Endothelial cell of umbilical vein (primary cell): ENCODE measurements around the gene GPATCH11.

ENCODE experiments used
- JUN ChIP-seq: IDR thresholded peaks from 2 replicates; pipeline ENCODE4 v1.6.1; 2011; ENCODE audit warnings: borderline replicate concordance, low read depth; ENCODE audit not compliant: insufficient read length, insufficient read depth
- TF ChIP-seq, protein P1 (sequence below), 2 donors: IDR thresholded peaks; 1 replicate in 1 of 2; 2 replicates in 1 of 2; pipeline ENCODE4 v1.5.1; 2011; ENCODE audit warnings: low read length in 2 of 2, mild to moderate bottlenecking in 2 of 2, moderate library complexity in 2 of 2, control low read depth in 1 of 2, inconsistent platforms in 1 of 2, low read depth in 1 of 2; ENCODE audit not compliant: insufficient read depth in 1 of 2; ENCODE audit errors: extremely low read depth in 1 of 2
- TF ChIP-seq, protein P2 (sequence below): IDR thresholded peaks from 2 replicates; pipeline ENCODE4 v1.6.1; 2011; ENCODE audit not compliant: insufficient read depth, insufficient read length

DNA sequence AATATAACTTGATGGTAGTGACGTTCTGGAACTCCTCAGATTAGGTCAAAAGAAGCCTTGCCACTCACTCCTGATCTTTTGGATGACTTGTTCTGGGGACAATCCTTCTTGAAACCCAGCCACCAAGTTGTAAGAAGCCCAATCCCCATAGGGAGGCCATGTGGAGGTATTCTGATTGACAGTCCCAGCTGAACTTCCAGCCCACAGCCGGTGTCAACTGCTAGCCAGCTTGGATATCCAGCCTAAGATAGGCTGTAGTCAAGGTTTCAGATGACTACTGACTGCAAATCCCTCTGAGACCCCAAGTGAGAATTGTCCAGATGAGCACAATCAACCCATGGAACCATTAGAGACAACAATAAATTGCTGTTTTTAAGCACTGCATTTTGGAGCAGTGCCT lies 41.1 kb downstream of the GPATCH11 start:
- TF ChIP-seq, protein P1, sequence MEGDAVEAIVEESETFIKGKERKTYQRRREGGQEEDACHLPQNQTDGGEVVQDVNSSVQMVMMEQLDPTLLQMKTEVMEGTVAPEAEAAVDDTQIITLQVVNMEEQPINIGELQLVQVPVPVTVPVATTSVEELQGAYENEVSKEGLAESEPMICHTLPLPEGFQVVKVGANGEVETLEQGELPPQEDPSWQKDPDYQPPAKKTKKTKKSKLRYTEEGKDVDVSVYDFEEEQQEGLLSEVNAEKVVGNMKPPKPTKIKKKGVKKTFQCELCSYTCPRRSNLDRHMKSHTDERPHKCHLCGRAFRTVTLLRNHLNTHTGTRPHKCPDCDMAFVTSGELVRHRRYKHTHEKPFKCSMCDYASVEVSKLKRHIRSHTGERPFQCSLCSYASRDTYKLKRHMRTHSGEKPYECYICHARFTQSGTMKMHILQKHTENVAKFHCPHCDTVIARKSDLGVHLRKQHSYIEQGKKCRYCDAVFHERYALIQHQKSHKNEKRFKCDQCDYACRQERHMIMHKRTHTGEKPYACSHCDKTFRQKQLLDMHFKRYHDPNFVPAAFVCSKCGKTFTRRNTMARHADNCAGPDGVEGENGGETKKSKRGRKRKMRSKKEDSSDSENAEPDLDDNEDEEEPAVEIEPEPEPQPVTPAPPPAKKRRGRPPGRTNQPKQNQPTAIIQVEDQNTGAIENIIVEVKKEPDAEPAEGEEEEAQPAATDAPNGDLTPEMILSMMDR (IDR thresholded peaks at IDR 0.05; ENCODE audit: extremely low read depth in 1 of 2, insufficient read depth in 1 of 2, low read depth in 1 of 2, low read length in 2 of 2): no peak
- TF ChIP-seq, protein P2, sequence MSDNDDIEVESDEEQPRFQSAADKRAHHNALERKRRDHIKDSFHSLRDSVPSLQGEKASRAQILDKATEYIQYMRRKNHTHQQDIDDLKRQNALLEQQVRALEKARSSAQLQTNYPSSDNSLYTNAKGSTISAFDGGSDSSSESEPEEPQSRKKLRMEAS: no peak
- TF ChIP-seq JUN: no peak
